ENCODE results near the gene CHPF2. TPM values are rescaled to one million over a fixed set of nuclear protein-coding genes. Genes with fewer than 3 reads are reported as not detected.

CHPF2 gene
- total RNA-seq, 1 donor from 2014 or later: 84.7 TPM

GRCh38 chr7:151206914-151207313, 25.4 kb upstream of the CHPF2 start:
- no peaks in the 10 kb centered on the region for H3K4me1 Mint-ChIP-seq (ENCODE audit: low read depth, unreplicated experiment)
- Histone ChIP-seq H3K9me3 (ENCODE audit: insufficient read depth, low read depth, low read length) (no peaks in the 10 kb centered on the region), H3K4me1 (ENCODE audit: insufficient read depth, low read length) (no peaks in the 10 kb centered on the region), H3K9ac (ENCODE audit: low read length) (no peak overlapping the region), H3K27ac (ENCODE audit: low read depth, low read length) (no peak overlapping the region), H3K4me2 (ENCODE audit: low read length) (no peak overlapping the region), H3K4me3 (ENCODE audit: insufficient read depth, low read depth, low read length) (no peak overlapping the region), H2AFZ (ENCODE audit: low read depth, low read length) (no peak overlapping the region), H3K36me3 (ENCODE audit: insufficient read depth, low read length) (peaks cover 2% of the 10 kb centered on the region), H3K27me3 (ENCODE audit: insufficient read depth, low read length) (peaks cover 12% of the 10 kb centered on the region), H4K20me1 (ENCODE audit: insufficient read depth, low read length) (peaks cover 6% of the 10 kb centered on the region), H3K79me2 (ENCODE audit: insufficient read depth, low read length) (no peaks in the 10 kb centered on the region)
- H3K36me3 Mint-ChIP-seq (ENCODE audit: low read depth, unreplicated experiment): peaks cover 5% of the 10 kb centered on the region
- no peaks in the 10 kb centered on the region for H3K9me3 Mint-ChIP-seq (ENCODE audit: unreplicated experiment)
- DNase-seq (ENCODE audit: low read depth) (no peak), FAIRE-seq (no peak)
- no peak overlapping the region for H3K4me3 Mint-ChIP-seq (ENCODE audit: unreplicated experiment)
- TF ChIP-seq EZH2 (IDR thresholded peaks at IDR 0.05; ENCODE audit: insufficient read depth, low read length) (no peak), CTCF (IDR thresholded peaks at IDR 0.05; ENCODE audit: insufficient read depth, low read depth, low read length) (no peak)
- no peak overlapping the region for H3K27ac Mint-ChIP-seq (ENCODE audit: unreplicated experiment)
- peaks cover 53% of the 10 kb centered on the region for H3K27me3 Mint-ChIP-seq (ENCODE audit: low read depth, unreplicated experiment)

- Mint-ChIP-seq H3K9me3 (ENCODE audit: unreplicated experiment) (no peaks in the 10 kb centered on the region), H3K27me3 (ENCODE audit: low read depth, unreplicated experiment) (peaks cover 49% of the 10 kb centered on the region), H3K4me3 (ENCODE audit: unreplicated experiment) (no peak overlapping the region), H3K4me1 (ENCODE audit: low read depth, unreplicated experiment) (no peaks in the 10 kb centered on the region), H3K27ac (ENCODE audit: unreplicated experiment) (no peak overlapping the region), H3K36me3 (ENCODE audit: low read depth, unreplicated experiment) (peaks cover 8% of the 10 kb centered on the region)
- FAIRE-seq: no peak
- Histone ChIP-seq H3K4me2 (ENCODE audit: low read length) (no peak overlapping the region), H3K4me1 (ENCODE audit: insufficient read depth, low read length) (no peaks in the 10 kb centered on the region), H3K79me2 (ENCODE audit: insufficient read depth, low read length) (no peaks in the 10 kb centered on the region), H3K27me3 (ENCODE audit: insufficient read depth, low read length) (peaks cover 8% of the 10 kb centered on the region), H3K27ac (ENCODE audit: low read depth, low read length) (no peak overlapping the region), H2AFZ (ENCODE audit: low read depth, low read length) (no peak overlapping the region), H3K9me3 (ENCODE audit: insufficient read depth, low read depth, low read length) (no peaks in the 10 kb centered on the region), H4K20me1 (ENCODE audit: insufficient read depth, low read length) (peaks cover 6% of the 10 kb centered on the region), H3K36me3 (ENCODE audit: insufficient read depth, low read length) (peaks cover 3% of the 10 kb centered on the region), H3K4me3 (ENCODE audit: insufficient read depth, low read depth, low read length) (no peak overlapping the region), H3K9ac (ENCODE audit: low read length) (no peak overlapping the region)
- TF ChIP-seq CTCF (IDR thresholded peaks at IDR 0.05; ENCODE audit: insufficient read depth, low read depth, low read length) (no peak), EZH2 (IDR thresholded peaks at IDR 0.05; ENCODE audit: insufficient read depth, low read length) (no peak)
- no peak for DNase-seq (ENCODE audit: low read depth)
Measured at GRCh38 chr7:151207315-151207714, 25.0 kb upstream of the CHPF2 start.

GRCh38 chr7:151207804-151208203, 24.5 kb upstream of the CHPF2 start:
- H3K9me3 Mint-ChIP-seq (ENCODE audit: unreplicated experiment): no peaks in the 10 kb centered on the region
- Histone ChIP-seq H3K4me3 (ENCODE audit: insufficient read depth, low read depth, low read length) (no peak overlapping the region), H3K9me3 (ENCODE audit: insufficient read depth, low read depth, low read length) (no peaks in the 10 kb centered on the region), H3K27me3 (ENCODE audit: insufficient read depth, low read length) (peaks cover 8% of the 10 kb centered on the region), H4K20me1 (ENCODE audit: insufficient read depth, low read length) (peaks cover 6% of the 10 kb centered on the region), H3K4me1 (ENCODE audit: insufficient read depth, low read length) (no peaks in the 10 kb centered on the region), H3K9ac (ENCODE audit: low read length) (no peak overlapping the region), H3K4me2 (ENCODE audit: low read length) (no peak overlapping the region), H3K36me3 (ENCODE audit: insufficient read depth, low read length) (peaks cover 3% of the 10 kb centered on the region), H2AFZ (ENCODE audit: low read depth, low read length) (no peak overlapping the region), H3K79me2 (ENCODE audit: insufficient read depth, low read length) (no peaks in the 10 kb centered on the region), H3K27ac (ENCODE audit: low read depth, low read length) (no peak overlapping the region)
- peaks cover 8% of the 10 kb centered on the region for H3K36me3 Mint-ChIP-seq (ENCODE audit: low read depth, unreplicated experiment)
- no peak overlapping the region for H3K4me3 Mint-ChIP-seq (ENCODE audit: unreplicated experiment)
- FAIRE-seq (no peak), DNase-seq (ENCODE audit: low read depth) (no peak)
- no peaks in the 10 kb centered on the region for H3K4me1 Mint-ChIP-seq (ENCODE audit: low read depth, unreplicated experiment)
- no peak overlapping the region for H3K27ac Mint-ChIP-seq (ENCODE audit: unreplicated experiment)
- peaks cover 44% of the 10 kb centered on the region for H3K27me3 Mint-ChIP-seq (ENCODE audit: low read depth, unreplicated experiment)
- TF ChIP-seq CTCF (IDR thresholded peaks at IDR 0.05; ENCODE audit: insufficient read depth, low read depth, low read length): no peak
- no peak for TF ChIP-seq EZH2 (IDR thresholded peaks at IDR 0.05; ENCODE audit: insufficient read depth, low read length)
